ENCODE measurements around the gene TASOR2. TPM values are rescaled to one million over a fixed set of nuclear protein-coding genes. Genes with fewer than 3 reads are reported as not detected.

The TASOR2 gene
- total RNA-seq, 1 experiment from 2014 or later: 80.3 TPM

DNA sequence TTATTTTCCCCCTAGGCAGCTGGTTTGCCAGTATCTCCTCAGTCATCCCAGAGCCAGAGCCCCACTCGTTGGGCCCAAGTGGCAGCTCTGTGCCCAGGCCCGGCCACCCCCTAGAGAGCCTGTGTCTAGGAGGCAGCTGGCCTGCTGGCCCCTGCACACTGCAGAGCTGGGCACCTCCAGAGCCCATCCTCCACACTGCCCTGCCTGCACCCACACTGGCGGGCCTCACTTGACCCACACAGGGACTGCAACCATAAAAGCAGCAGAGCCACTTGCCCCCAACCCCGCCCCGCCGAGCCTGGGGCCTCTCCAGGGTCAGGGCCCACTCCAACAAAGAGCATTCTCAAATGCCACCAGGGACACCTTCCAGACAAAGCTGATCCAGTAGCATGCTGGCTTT lies 23.6 kb upstream of the TASOR2 start:
- Histone ChIP-seq H3K36me3 (ENCODE audit: control insufficient read depth in 1 of 2, insufficient read depth in 2 of 2, low read length in 2 of 2) (no peaks in the 10 kb centered on the region), H3K4me3 (replicated peaks in 1 of 2; ENCODE audit: low read depth in 1 of 2, low read length in 2 of 2) (no peak overlapping the region), H3K4me2 (ENCODE audit: low read length) (no peak overlapping the region), H3K27ac (ENCODE audit: low read depth, low read length) (no peak overlapping the region), H3K79me2 (ENCODE audit: insufficient read depth, low read length) (peaks cover 35% of the 10 kb centered on the region; the same call in 1 of the 2 replicates), H4K20me1 (ENCODE audit: insufficient read depth) (no peaks in the 10 kb centered on the region), H3K27me3 (ENCODE audit: insufficient read depth, low read length) (no peaks in the 10 kb centered on the region), H3K4me1 (ENCODE audit: control insufficient read depth in 1 of 2, insufficient read depth in 2 of 2, low read length in 2 of 2) (peaks cover 4 to 29% of the 10 kb centered on the region in 2 experiments; a peak in 3 of 4 replicates), H3K9me2 (ENCODE audit: insufficient read depth) (no peaks in the 10 kb centered on the region), H2AFZ (ENCODE audit: low read depth, low read length, poor library complexity, severe bottlenecking) (no peak overlapping the region), H3K9me3 (ENCODE audit: control insufficient read depth in 1 of 2, insufficient read depth in 1 of 2, low read depth in 1 of 2, low read length in 2 of 2) (no peaks in the 10 kb centered on the region), H3K9ac (ENCODE audit: low read length) (no peak overlapping the region)
- POLR2A ChIA-PET: no interaction called here
- RAD21 ChIA-PET (ENCODE audit: low non-redundant PET in 1 of 2, low total read pairs in 2 of 2, uncharacterized antibody in 2 of 2, unreplicated experiment in 2 of 2): no interaction called here
- TF ChIP-seq, protein P1, sequence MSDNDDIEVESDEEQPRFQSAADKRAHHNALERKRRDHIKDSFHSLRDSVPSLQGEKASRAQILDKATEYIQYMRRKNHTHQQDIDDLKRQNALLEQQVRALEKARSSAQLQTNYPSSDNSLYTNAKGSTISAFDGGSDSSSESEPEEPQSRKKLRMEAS (IDR thresholded peaks at IDR 0.05): no peak
- TF ChIP-seq SIN3A (IDR thresholded peaks at IDR 0.05; ENCODE audit: low read depth) (no peak), CBX3 (IDR thresholded peaks at IDR 0.05; ENCODE audit: low read depth) (no peak), EGR1 (IDR thresholded peaks at IDR 0.05; ENCODE audit: low read depth) (no peak), CEBPB (IDR thresholded peaks at IDR 0.05; ENCODE audit: low read depth) (no peak), POLR2AphosphoS5 (IDR thresholded peaks at IDR 0.05; ENCODE audit: low read depth, low read length) (no peak), EZH2phosphoT487 (IDR thresholded peaks at IDR 0.05; ENCODE audit: borderline replicate concordance) (no peak), SP1 (IDR thresholded peaks at IDR 0.05; ENCODE audit: low read depth) (no peak), EZH2 (IDR thresholded peaks at IDR 0.05) (no peak), JUND (IDR thresholded peaks at IDR 0.05) (no peak), FOSL1 (IDR thresholded peaks at IDR 0.05; ENCODE audit: low read depth) (no peak)
- TF ChIP-seq, protein P2, sequence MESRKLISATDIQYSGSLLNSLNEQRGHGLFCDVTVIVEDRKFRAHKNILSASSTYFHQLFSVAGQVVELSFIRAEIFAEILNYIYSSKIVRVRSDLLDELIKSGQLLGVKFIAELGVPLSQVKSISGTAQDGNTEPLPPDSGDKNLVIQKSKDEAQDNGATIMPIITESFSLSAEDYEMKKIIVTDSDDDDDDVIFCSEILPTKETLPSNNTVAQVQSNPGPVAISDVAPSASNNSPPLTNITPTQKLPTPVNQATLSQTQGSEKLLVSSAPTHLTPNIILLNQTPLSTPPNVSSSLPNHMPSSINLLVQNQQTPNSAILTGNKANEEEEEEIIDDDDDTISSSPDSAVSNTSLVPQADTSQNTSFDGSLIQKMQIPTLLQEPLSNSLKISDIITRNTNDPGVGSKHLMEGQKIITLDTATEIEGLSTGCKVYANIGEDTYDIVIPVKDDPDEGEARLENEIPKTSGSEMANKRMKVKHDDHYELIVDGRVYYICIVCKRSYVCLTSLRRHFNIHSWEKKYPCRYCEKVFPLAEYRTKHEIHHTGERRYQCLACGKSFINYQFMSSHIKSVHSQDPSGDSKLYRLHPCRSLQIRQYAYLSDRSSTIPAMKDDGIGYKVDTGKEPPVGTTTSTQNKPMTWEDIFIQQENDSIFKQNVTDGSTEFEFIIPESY (IDR thresholded peaks at IDR 0.05; ENCODE audit: extremely low read depth, insufficient replicate concordance, low read length): no peak
- TF ChIP-seq, protein P3, sequence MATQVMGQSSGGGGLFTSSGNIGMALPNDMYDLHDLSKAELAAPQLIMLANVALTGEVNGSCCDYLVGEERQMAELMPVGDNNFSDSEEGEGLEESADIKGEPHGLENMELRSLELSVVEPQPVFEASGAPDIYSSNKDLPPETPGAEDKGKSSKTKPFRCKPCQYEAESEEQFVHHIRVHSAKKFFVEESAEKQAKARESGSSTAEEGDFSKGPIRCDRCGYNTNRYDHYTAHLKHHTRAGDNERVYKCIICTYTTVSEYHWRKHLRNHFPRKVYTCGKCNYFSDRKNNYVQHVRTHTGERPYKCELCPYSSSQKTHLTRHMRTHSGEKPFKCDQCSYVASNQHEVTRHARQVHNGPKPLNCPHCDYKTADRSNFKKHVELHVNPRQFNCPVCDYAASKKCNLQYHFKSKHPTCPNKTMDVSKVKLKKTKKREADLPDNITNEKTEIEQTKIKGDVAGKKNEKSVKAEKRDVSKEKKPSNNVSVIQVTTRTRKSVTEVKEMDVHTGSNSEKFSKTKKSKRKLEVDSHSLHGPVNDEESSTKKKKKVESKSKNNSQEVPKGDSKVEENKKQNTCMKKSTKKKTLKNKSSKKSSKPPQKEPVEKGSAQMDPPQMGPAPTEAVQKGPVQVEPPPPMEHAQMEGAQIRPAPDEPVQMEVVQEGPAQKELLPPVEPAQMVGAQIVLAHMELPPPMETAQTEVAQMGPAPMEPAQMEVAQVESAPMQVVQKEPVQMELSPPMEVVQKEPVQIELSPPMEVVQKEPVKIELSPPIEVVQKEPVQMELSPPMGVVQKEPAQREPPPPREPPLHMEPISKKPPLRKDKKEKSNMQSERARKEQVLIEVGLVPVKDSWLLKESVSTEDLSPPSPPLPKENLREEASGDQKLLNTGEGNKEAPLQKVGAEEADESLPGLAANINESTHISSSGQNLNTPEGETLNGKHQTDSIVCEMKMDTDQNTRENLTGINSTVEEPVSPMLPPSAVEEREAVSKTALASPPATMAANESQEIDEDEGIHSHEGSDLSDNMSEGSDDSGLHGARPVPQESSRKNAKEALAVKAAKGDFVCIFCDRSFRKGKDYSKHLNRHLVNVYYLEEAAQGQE (IDR thresholded peaks at IDR 0.05; ENCODE audit: low read depth): no peak
- BruUV-seq (replicated peaks): no TSS peak
- DNase-seq (ENCODE audit: low read depth, low spot score) (no peak), ATAC-seq (no peak)
- intact Hi-C loops (cut with micrococcal nuclease): no loop called here
- CTCF ChIA-PET: no interaction called here

Data from HCT116 (cell line).